Colonic mucosa (tissue), 4 donors: Measurements from ENCODE around the gene LGALS16. TPM values are rescaled to one million over a fixed set of nuclear protein-coding genes. Genes with fewer than 3 reads are reported as not detected.
"Not testable (repeated sequence)": the region's sequence is repeated elsewhere in the genome, so short reads cannot be mapped to it uniquely, and the experiment has no call there.

Experiments
- DNase-seq: peaks from one replicate; pipeline ENCODE4 v3.0.0-alpha.2; 2020
- H3K27ac ChIP-seq: fragments of 200-600 bp; one replicate; pipeline ENCODE4 v1.8.0; 2021
- H3K27me3 ChIP-seq: fragments of 200-600 bp; one replicate; pipeline ENCODE4 v1.8.0; 2021
- H3K36me3 ChIP-seq: fragments of 200-600 bp; one replicate; pipeline ENCODE4 v1.8.0; 2021
- H3K4me1 ChIP-seq: fragments of 200-600 bp; one replicate; pipeline ENCODE4 v1.8.0; 2021; ENCODE audit warnings: mild to moderate bottlenecking
- H3K4me3 ChIP-seq: fragments of 200-600 bp; one replicate; pipeline ENCODE4 v1.8.0; 2021
- H3K9ac ChIP-seq, 2 donors: one replicate each; pipeline ENCODE4 v1.7.0; 2013; ENCODE audit warnings: control low read depth in 2 of 2, low read depth in 2 of 2, low read length in 2 of 2
- H3K9me3 ChIP-seq: fragments of 200-600 bp; one replicate; pipeline ENCODE4 v1.8.0; 2021
- CTCF ChIP-seq: fragments of 200-600 bp; IDR thresholded peaks from one replicate; pipeline ENCODE4 v1.8.0; 2022; ENCODE audit warnings: antibody characterized with exemption, mild to moderate bottlenecking
- intact Hi-C: fragments of 100-400 bp; cut with DNase I; formaldehyde crosslinking; loops from one replicate; pipeline ENCODE4 v1.14.1; 2022
- total RNA-seq, 2 donors: library from RNA; stranded (reverse); fragmentation: NEBNext Ultra II Directional in 1 of 2; extraction: Animal tissue kit (Norgen Biotek cat#: 25700) in 1 of 2; gene quantifications; one replicate each; pipeline ENCODE4 v1.2.1, GENCODE V29; 2021
- donor health status: healthy.
- donor health status: DM: no; HTN: no; CAD: no.
- donor health status: DM: no; HTN: no; CAD: no.

LGALS16 gene
- total RNA-seq: not detected

DNA sequence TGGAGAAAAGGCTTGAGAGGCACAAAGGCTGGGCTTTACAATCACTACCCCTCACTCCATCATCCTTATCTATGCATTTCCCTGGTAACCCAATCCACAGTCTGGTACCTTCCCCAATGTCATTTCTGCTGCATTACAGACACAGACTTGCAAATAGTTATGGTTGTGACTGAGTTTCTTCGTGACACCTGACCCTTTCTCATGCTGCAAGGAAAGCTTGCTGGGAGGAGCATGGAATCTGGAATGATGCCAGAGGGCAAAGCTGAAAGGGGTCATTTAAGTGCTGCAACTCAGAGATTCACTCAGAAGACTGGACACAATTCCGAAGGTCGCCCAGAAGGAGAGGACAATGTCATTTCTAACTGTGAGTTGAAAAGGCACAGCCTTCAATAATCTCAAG is at the start of gene LGALS16:
Gene LGALS16 (plus strand): TSS at position 301 of the 400 bp plus-strand sequence. CDS start 49 bp downstream, at position 350.
- Histone ChIP-seq H3K9me3 (no peaks in the 10 kb centered on the region), H3K9ac (no peak within 1 kb of the TSS), H3K36me3 (no peaks in the 10 kb centered on the region), H3K27me3 (no peaks in the 10 kb centered on the region), H3K27ac (no peak within 1 kb of the TSS), H3K4me1 (no peaks in the 10 kb centered on the region), H3K4me3 (no peak within 1 kb of the TSS)
- intact Hi-C loops: no loop called here
- TF ChIP-seq CTCF: no peak
- no peak for DNase-seq

- Histone ChIP-seq H3K9me3 (no peaks in the 10 kb centered on the region), H3K27ac (no peak overlapping the region), H3K36me3 (no peaks in the 10 kb centered on the region), H3K9ac (no peak overlapping the region), H3K4me1 (no peaks in the 10 kb centered on the region), H3K4me3 (no peak overlapping the region), H3K27me3 (no peaks in the 10 kb centered on the region)
- intact Hi-C loops: no loop called here
- TF ChIP-seq CTCF: no peak
- DNase-seq: no peak
Measured at GRCh38 chr19:39607021-39607420, 48.7 kb upstream of the LGALS16 start.

DNA sequence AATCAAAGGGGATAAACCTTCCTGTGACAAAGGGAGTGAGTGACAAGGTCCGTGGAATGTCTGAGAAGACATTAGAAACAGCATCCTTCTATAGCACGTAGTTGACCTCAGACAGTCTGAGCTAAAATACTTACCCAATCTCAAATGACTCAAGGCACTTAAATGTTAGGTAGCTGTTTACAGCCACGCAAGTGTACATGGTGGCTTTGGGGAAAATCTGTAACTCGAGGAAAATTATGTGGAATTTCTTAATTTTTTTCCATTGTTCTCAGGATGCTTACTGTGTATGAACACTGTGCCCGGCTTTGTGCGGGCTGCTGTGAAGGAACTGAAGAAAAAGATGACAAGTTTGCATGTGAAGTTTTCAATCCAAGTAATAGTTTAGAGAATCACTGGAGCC is 48.2 kb upstream of the LGALS16 start:
- no peaks in the 10 kb centered on the region for H3K4me1 ChIP-seq
- H3K9me3 ChIP-seq: no peaks in the 10 kb centered on the region
- no peak for TF ChIP-seq CTCF
- no peaks in the 10 kb centered on the region for H3K36me3 ChIP-seq
- intact Hi-C loops: no loop called here
- no peak overlapping the region for H3K4me3 ChIP-seq
- no peaks in the 10 kb centered on the region for H3K27me3 ChIP-seq
- no peak overlapping the region for H3K9ac ChIP-seq
- no peak overlapping the region for H3K27ac ChIP-seq
- DNase-seq: no peak

- no peak for DNase-seq
- H3K9ac ChIP-seq: no peak overlapping the region
- no peaks in the 10 kb centered on the region for H3K4me1 ChIP-seq
- no peak overlapping the region for H3K4me3 ChIP-seq
- H3K27me3 ChIP-seq: no peaks in the 10 kb centered on the region
- no peak for TF ChIP-seq CTCF
- H3K36me3 ChIP-seq: no peaks in the 10 kb centered on the region
- no peak overlapping the region for H3K27ac ChIP-seq
- no peaks in the 10 kb centered on the region for H3K9me3 ChIP-seq
- intact Hi-C loops: no loop called here
Measured at GRCh38 chr19:39613597-39613996, 42.1 kb upstream of the LGALS16 start.

GRCh38 chr19:39617745-39618144 is 38.0 kb upstream of the LGALS16 start:
- TF ChIP-seq CTCF: no peak

GRCh38 chr19:39623946-39624345 is 31.8 kb upstream of the LGALS16 start:
- no peak overlapping the region for H3K27ac ChIP-seq
- DNase-seq: no peak
- H3K36me3 ChIP-seq: no peaks in the 10 kb centered on the region
- no peak overlapping the region for H3K4me3 ChIP-seq
- no peaks in the 10 kb centered on the region for H3K4me1 ChIP-seq
- TF ChIP-seq CTCF: no peak
- no peaks in the 10 kb centered on the region for H3K27me3 ChIP-seq
- intact Hi-C loops: no loop called here
- H3K9ac ChIP-seq: no peak overlapping the region
- no peaks in the 10 kb centered on the region for H3K9me3 ChIP-seq

More at GRCh38 chr19:39617745-39618144, 38.0 kb upstream of the LGALS16 start:
- DNase-seq: no peak
- Histone ChIP-seq H3K4me1 (no peaks in the 10 kb centered on the region), H3K27ac (no peak overlapping the region), H3K27me3 (no peaks in the 10 kb centered on the region), H3K9ac (no peak overlapping the region), H3K9me3 (no peaks in the 10 kb centered on the region), H3K36me3 (no peaks in the 10 kb centered on the region), H3K4me3 (no peak overlapping the region)
- intact Hi-C loops: no loop called here

- DNase-seq, H3K4me3 ChIP-seq, H3K27me3 ChIP-seq, H3K9ac ChIP-seq, H3K4me1 ChIP-seq, H3K36me3 ChIP-seq, intact Hi-C loops, H3K9me3 ChIP-seq, H3K27ac ChIP-seq: not testable (repeated sequence)
Measured at GRCh38 chr19:39627631-39628030, 28.1 kb upstream of the LGALS16 start.
